HepG2 (cell line): ENCODE data around the gene DNAAF3. TPM values are rescaled to one million over a fixed set of nuclear protein-coding genes. Genes with fewer than 3 reads are reported as not detected.

Source experiments
- AHR ChIP-seq: IDR thresholded peaks from 2 replicates; pipeline ENCODE4 v1.6.1; 2018; ENCODE audit warnings: missing genetic modification reagents, missing compliant biosample characterization
- FOXK1 ChIP-seq: sonication (generic); formaldehyde crosslinking; IDR thresholded peaks from 2 replicates; pipeline ENCODE4 v1.4.0; 2020; ENCODE audit warnings: low read depth, missing genetic modification reagents, borderline replicate concordance
- HMG20A ChIP-seq: IDR thresholded peaks from 2 replicates; pipeline ENCODE4 v1.6.1; 2016; ENCODE audit warnings: borderline replicate concordance
- HNF4A ChIP-seq: sonication (generic); formaldehyde crosslinking; IDR thresholded peaks from 2 replicates; pipeline ENCODE4 v1.4.0; 2020; ENCODE audit warnings: missing genetic modification reagents
- JUNB ChIP-seq: sonication (generic); formaldehyde crosslinking; IDR thresholded peaks from 2 replicates; pipeline ENCODE4 v1.8.0; 2022; ENCODE audit warnings: missing genetic modification reagents, mild to moderate bottlenecking, borderline replicate concordance
- MXI1 ChIP-seq: IDR thresholded peaks from 3 replicates; pipeline ENCODE4 v1.6.1; 2012; ENCODE audit warnings: low read depth, low read length, inconsistent platforms, borderline replicate concordance
- NFIC ChIP-seq: IDR thresholded peaks from 2 replicates; pipeline ENCODE4 v1.6.1; 2012; ENCODE audit warnings: mild to moderate bottlenecking, low read length, inconsistent platforms
- NFKBIZ ChIP-seq: IDR thresholded peaks from 2 replicates; pipeline ENCODE4 v1.6.1; 2018; ENCODE audit warnings: missing genetic modification reagents, missing compliant biosample characterization
- NKX3-1 ChIP-seq: sonication (generic); formaldehyde crosslinking; IDR thresholded peaks from 2 replicates; pipeline ENCODE4 v1.5.0; 2020; ENCODE audit warnings: missing genetic modification reagents
- PHB2 ChIP-seq: fragments of 450-650 bp; IDR thresholded peaks from 2 replicates; pipeline ENCODE4 v1.6.1; 2018; ENCODE audit not compliant: partially characterized antibody
- PHF5A ChIP-seq: IDR thresholded peaks from one replicate; pipeline ENCODE4 v1.6.1; 2018; ENCODE audit warnings: low read depth, missing genetic modification reagents; ENCODE audit not compliant: unreplicated experiment
- REL ChIP-seq: sonication (generic); formaldehyde crosslinking; conservative IDR thresholded peaks from 2 replicates; pipeline ENCODE4 v1.8.0; 2022; ENCODE audit warnings: mild to moderate bottlenecking, missing genetic modification reagents, moderate library complexity
- RNF2 ChIP-seq: fragments of 450-650 bp; conservative IDR thresholded peaks from 2 replicates; pipeline ENCODE4 v1.6.1; 2016; ENCODE audit warnings: low read depth
- SALL1 ChIP-seq: sonication (generic); formaldehyde crosslinking; IDR thresholded peaks from 2 replicates; pipeline ENCODE4 v1.8.0; 2022; ENCODE audit warnings: mild to moderate bottlenecking, missing genetic modification reagents
- SNRNP70 ChIP-seq: fragments of 200-400 bp; formaldehyde crosslinking; IDR thresholded peaks from 2 replicates; pipeline ENCODE4 v1.6.1; 2017; ENCODE audit warnings: mild to moderate bottlenecking, low read depth, low read length, moderate library complexity
- TAF15 ChIP-seq: fragments of 200-400 bp; formaldehyde crosslinking; IDR thresholded peaks from one replicate; pipeline ENCODE4 v1.6.1; 2018; ENCODE audit warnings: mild to moderate bottlenecking, low read depth, low read length; ENCODE audit not compliant: poor library complexity, severe bottlenecking
- TSC22D2 ChIP-seq: sonication (generic); formaldehyde crosslinking; IDR thresholded peaks from 2 replicates; pipeline ENCODE4 v1.5.1; 2020; ENCODE audit warnings: missing genetic modification reagents, mild to moderate bottlenecking, borderline replicate concordance
- WIZ ChIP-seq: sonication (generic); formaldehyde crosslinking; IDR thresholded peaks from 2 replicates; pipeline ENCODE4 v1.5.1; 2020; ENCODE audit warnings: mild to moderate bottlenecking, missing genetic modification reagents
- ZNF326 ChIP-seq: sonication (generic); formaldehyde crosslinking; IDR thresholded peaks from 2 replicates; pipeline ENCODE4 v1.4.0; 2020; ENCODE audit warnings: missing genetic modification reagents, borderline replicate concordance
- ZNF343 ChIP-seq: sonication (generic); formaldehyde crosslinking; IDR thresholded peaks from 2 replicates; pipeline ENCODE4 v1.4.0; 2020; ENCODE audit warnings: mild to moderate bottlenecking, missing genetic modification reagents
- ZNF441 ChIP-seq: sonication (generic); formaldehyde crosslinking; IDR thresholded peaks from 2 replicates; pipeline ENCODE4 v1.7.0; 2021; ENCODE audit warnings: missing genetic modification reagents, borderline replicate concordance
- ZNF546 ChIP-seq: sonication (generic); formaldehyde crosslinking; conservative IDR thresholded peaks from 2 replicates; pipeline ENCODE4 v1.8.1; 2023; ENCODE audit warnings: mild to moderate bottlenecking, missing genetic modification reagents
- ZNF563 ChIP-seq: sonication (generic); formaldehyde crosslinking; IDR thresholded peaks from 2 replicates; pipeline ENCODE4 v1.8.0; 2022; ENCODE audit warnings: mild to moderate bottlenecking, moderate library complexity, missing genetic modification reagents
- ZNF7 ChIP-seq: IDR thresholded peaks from 2 replicates; pipeline ENCODE4 v1.6.1; 2016; ENCODE audit warnings: missing biosample characterization, missing genetic modification reagents
- ZNF788 ChIP-seq: sonication (generic); formaldehyde crosslinking; IDR thresholded peaks from 2 replicates; pipeline ENCODE4 v1.5.0; 2020; ENCODE audit warnings: mild to moderate bottlenecking, missing genetic modification reagents, borderline replicate concordance
- polyA plus RNA-seq, 8 experiments: library from polyadenylated mRNA; depleted of rRNA in 3 of 8; stranded (reverse) in 7 of 8; unstranded in 1 of 8; fragments of >200 nt; fragmentation: Illumina TruSeq in 4 of 8; extraction: Trizol in 4 of 8; gene quantifications; 2 replicates each; pipeline versions ENCODE4 v1.2.1 to v1.2.3, GENCODE V29; 2011 to 2016; ENCODE audit warnings: low read depth in 4 of 8, missing spikeins in 1 of 8, mixed read lengths in 1 of 8; ENCODE audit not compliant: insufficient read depth in 1 of 8
- total RNA-seq, 5 experiments: library from RNA; depleted of rRNA; stranded (reverse); fragments of >200 nt; fragmentation: Illumina TruSeq; extraction: Trizol; gene quantifications; 2 replicates each; pipeline ENCODE4 v1.2.3, GENCODE V29; 2016; ENCODE audit warnings: low read depth in 1 of 5
- TF ChIP-seq, protein P1 (sequence below): sonication (generic); formaldehyde crosslinking; IDR thresholded peaks from 2 replicates; pipeline ENCODE4 v1.4.0; 2020; ENCODE audit warnings: missing genetic modification reagents, mild to moderate bottlenecking, borderline replicate concordance
- TF ChIP-seq, protein P2 (sequence below): sonication (generic); formaldehyde crosslinking; IDR thresholded peaks from 2 replicates; pipeline ENCODE4 v1.8.0; 2022; ENCODE audit warnings: mild to moderate bottlenecking, missing genetic modification reagents, borderline replicate concordance

Gene DNAAF3
- total and polyA plus RNA-seq, 2 of the 13 experiments (the other 11 are each of a cell fraction or from before 2014, with no cell fraction given): 0.30 to 0.40 TPM

DNA sequence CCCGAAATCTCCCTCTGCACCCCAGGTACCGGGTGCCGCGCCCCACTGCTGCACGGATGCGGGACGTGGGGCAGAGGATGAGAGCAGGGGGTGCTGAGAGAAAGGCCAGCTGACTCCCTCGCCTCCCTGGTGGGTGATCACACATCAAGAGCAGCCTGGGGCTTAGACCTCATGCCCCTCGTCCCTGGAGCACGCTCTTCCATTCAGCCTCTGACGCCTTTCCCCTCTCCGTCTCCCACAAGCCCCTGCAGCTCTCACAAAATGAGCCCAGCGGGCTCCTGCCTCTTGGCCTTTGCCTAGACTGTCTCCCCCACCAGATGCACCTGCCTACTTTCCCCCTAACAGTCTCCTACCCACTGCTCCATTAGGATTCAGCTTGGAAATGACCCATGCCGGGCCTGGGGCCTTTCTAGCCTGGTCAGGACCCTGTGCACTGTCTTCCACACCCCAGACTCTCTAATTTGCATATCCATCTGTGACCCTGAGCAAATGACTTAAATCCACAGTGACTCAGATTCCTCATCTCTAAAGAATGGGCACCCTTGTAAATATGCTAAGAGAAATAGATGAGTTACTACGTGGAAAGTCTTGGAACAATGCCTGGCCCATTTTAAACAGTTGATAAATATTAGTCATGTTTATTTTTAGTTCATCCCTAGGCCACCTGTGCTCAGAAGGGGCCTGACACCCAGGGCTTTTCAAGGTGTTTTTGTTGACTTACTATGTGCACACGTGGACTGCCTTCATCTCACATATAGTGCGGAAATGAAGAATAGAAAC is 43.5 kb upstream of the DNAAF3 start (continued):
- TF ChIP-seq, protein P1, sequence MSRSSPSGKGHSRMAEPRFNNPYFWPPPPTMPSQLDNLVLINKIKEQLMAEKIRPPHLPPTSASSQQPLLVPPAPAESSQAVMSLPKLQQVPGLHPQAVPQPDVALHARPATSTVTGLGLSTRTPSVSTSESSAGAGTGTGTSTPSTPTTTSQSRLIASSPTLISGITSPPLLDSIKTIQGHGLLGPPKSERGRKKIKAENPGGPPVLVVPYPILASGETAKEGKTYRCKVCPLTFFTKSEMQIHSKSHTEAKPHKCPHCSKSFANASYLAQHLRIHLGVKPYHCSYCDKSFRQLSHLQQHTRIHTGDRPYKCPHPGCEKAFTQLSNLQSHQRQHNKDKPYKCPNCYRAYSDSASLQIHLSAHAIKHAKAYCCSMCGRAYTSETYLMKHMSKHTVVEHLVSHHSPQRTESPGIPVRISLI: no peak
- no peak for TF ChIP-seq NFKBIZ (CRISPR knock-in tag)
- peak; percentile 87; the same call in 1 of the 2 replicates for TF ChIP-seq ZNF563 (CRISPR knock-in tag)
- TF ChIP-seq MXI1: peak; percentile 83; the same call in 1 of the 3 replicates
- no peak for TF ChIP-seq ZNF7 (CRISPR knock-in tag)
- no peak for TF ChIP-seq HNF4A
- peak; percentile 45; the same call in 1 of the 2 replicates for TF ChIP-seq HMG20A (CRISPR knock-in tag)
- TF ChIP-seq REL (CRISPR knock-in tag): no peak
- TF ChIP-seq SNRNP70: no peak
- no peak for TF ChIP-seq TAF15
- no peak for TF ChIP-seq PHF5A (CRISPR knock-in tag)
- no peak for TF ChIP-seq NKX3-1 (CRISPR knock-in tag)
- TF ChIP-seq ZNF441 (CRISPR knock-in tag): peak; percentile 87
- 0 out of 2 replicates have a peak, but pooled peaks have one; percentile 62 for TF ChIP-seq JUNB (CRISPR knock-in tag)
- peak; percentile 40; the same call in 1 of the 2 replicates for TF ChIP-seq FOXK1
- TF ChIP-seq AHR (CRISPR knock-in tag): peak; percentile 67; the same call in 1 of the 2 replicates
- peak; percentile 46; the same call in 1 of the 2 replicates for TF ChIP-seq NFIC
- peak; percentile 17; the same call in 1 of the 2 replicates for TF ChIP-seq ZNF788 (CRISPR knock-in tag)
- TF ChIP-seq ZNF326: no peak
- TF ChIP-seq WIZ (CRISPR knock-in tag): 0 out of 2 replicates have a peak, but pooled peaks have one; percentile 33
- 0 out of 2 replicates have a peak, but pooled peaks have one; percentile 19 for TF ChIP-seq TSC22D2 (CRISPR knock-in tag)
- peak; percentile 90; the same call in 1 of the 2 replicates for TF ChIP-seq RNF2
- no peak for TF ChIP-seq ZNF546
- TF ChIP-seq PHB2: no peak
- peak; percentile 76; the same call in 1 of the 2 replicates for TF ChIP-seq SALL1 (CRISPR knock-in tag)
- 0 out of 2 replicates have a peak, but pooled peaks have one; percentile 27 for TF ChIP-seq ZNF343 (CRISPR knock-in tag)
- TF ChIP-seq, protein P2, sequence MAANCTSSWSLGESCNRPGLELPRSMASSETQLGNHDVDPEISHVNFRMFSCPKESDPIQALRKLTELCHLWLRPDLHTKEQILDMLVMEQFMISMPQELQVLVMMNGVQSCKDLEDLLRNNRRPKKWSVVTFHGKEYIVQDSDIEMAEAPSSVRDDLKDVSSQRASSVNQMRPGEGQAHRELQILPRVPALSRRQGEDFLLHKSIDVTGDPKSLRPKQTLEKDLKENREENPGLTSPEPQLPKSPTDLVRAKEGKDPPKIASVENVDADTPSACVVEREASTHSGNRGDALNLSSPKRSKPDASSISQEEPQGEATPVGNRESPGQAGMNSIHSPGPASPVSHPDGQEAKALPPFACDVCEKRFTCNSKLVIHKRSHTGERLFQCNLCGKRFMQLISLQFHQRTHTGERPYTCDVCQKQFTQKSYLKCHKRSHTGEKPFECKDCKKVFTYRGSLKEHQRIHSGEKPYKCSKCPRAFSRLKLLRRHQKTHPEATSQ (CRISPR knock-in tag): no peak
